GM13976 (cell line): ENCODE data around the gene DOCK4.

Source experiments
- DNase-seq: peaks from one replicate; pipeline ENCODE4 v3.0.0; 2012; ENCODE audit warnings: low spot score
- CTCF ChIP-seq: IDR thresholded peaks from 2 replicates; pipeline ENCODE4 v1.5.1; 2012; ENCODE audit warnings: borderline replicate concordance, mild to moderate bottlenecking; ENCODE audit not compliant: insufficient read depth; ENCODE audit errors: extremely low read depth, missing control alignments, control extremely low read depth
- in situ Hi-C: fragments of 300-500 bp; cut with MboI; formaldehyde crosslinking; loops from one replicate; pipeline ENCODE4 v1.12.0; 2022; ENCODE audit warnings: low sequenced_read_pairs, mixed read lengths, inconsistent platforms; ENCODE audit not compliant: unreplicated experiment

The DOCK4 gene

DNA sequence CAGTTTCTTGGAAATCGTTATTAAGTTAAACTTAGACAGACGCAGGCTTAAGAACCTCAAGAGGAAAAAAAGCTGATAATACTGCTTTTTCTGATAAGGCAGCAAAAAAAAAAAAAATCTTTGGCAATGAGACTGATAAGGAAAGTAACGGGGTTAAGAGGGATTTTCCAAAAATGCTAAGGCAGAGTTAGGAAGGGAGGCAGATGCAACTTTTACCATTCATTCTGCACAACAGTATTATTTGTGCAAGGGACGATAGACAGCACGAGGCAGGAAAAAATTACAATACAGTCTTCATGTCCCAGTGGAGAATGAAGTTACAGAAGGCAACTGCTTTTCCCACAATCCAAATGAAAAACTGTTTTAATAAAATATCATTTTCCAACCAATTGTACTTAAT lies 194.0 kb downstream of the DOCK4 start:
- TF ChIP-seq CTCF, result no peak
- in situ Hi-C loops, result no loop called here

DNA sequence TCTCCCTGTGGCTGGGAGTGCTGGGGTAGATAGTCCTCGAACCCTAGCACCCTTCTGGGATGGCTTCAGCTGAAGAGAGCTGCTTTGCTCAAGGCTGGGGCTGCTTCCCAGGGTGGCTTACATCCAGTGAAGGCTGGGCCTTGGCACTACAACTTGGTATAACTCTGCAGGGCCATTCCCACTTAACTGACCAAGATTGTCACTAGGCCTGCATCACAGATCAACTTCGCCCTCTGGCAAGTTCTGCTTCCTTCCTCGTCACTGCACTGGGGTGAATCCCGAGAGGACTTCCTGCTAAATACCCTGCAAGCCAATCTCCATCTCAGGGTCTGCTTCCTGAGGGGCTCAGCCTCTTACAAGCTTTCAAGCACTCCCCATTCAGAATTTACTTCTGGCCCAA lies 195.2 kb downstream of the DOCK4 start:
- no peak for TF ChIP-seq CTCF
- in situ Hi-C loops, result no loop called here
- no peak for DNase-seq

More for the DNA sequence above, 194.0 kb downstream of the DOCK4 start:
- no peak for DNase-seq

DNA sequence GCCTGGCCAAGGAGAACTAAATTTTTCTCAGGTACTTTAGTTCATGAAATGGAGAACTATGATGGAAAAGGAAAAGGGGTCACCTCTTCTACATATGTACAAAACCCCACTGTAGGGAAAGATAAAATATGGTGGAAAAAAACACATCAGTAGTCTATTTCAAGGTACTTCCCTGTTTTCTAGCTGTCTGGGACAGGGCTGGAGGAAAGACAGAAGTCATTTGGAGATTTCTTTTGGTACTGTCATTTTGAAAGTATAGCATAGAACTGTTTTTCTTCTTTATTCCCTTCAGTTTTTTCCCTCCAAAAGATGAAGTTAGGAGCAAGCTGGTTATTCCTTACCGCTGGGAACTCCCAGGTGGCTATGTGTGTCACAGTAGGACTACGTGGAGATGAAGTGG lies 196.1 kb downstream of the DOCK4 start:
- DNase-seq, result no peak
- TF ChIP-seq CTCF, result no peak
- in situ Hi-C loops, result no loop called here

GRCh38 chr7:112009081-112009480 lies 197.1 kb downstream of the DOCK4 start:
- in situ Hi-C loops, result no loop called here
- TF ChIP-seq CTCF, result no peak
- no peak for DNase-seq

GRCh38 chr7:112007185-112007584 lies 199.0 kb downstream of the DOCK4 start:
- no peak for TF ChIP-seq CTCF

DNA sequence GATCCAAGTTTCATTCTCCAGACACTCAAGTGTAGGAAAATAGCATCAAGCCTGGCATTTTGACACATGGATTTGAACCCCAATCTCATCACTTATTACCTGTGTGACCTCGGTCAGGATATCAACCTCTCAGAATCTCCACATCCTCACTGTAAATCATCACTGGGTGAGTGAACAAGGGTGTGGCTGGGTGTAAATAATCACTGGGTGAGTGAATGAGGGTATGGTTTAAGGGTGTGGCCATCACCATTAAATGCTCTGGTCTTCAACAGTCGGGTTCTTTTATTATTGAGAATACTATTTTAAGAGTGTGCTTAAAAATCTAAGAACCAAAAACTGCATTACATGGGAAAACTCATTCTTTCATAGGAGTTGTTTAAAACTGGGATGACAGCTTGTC lies 200.1 kb downstream of the DOCK4 start:
- no peak for DNase-seq
- TF ChIP-seq CTCF, result no peak
- in situ Hi-C loops, result no loop called here

More at GRCh38 chr7:112007185-112007584, 199.0 kb downstream of the DOCK4 start:
- DNase-seq, result no peak
- in situ Hi-C loops, result no loop called here
